AG09309 (cell line): ENCODE results near the gene GRM8.

Experiments
- DNase-seq: peaks from one replicate; pipeline ENCODE4 v3.0.0-alpha.2; 2010; ENCODE audit warnings: low read depth
- H3K4me3 ChIP-seq: 2 replicates; pipeline ENCODE4 v1.5.1; 2011; ENCODE audit warnings: mild to moderate bottlenecking, low read depth, low read length, moderate library complexity; ENCODE audit not compliant: control insufficient read depth
- TF ChIP-seq, protein P1 (sequence below): IDR thresholded peaks from 2 replicates; pipeline ENCODE4 v1.5.1; 2011; ENCODE audit warnings: mild to moderate bottlenecking, low read depth, low read length, inconsistent platforms; ENCODE audit not compliant: insufficient read depth, control insufficient read depth; ENCODE audit errors: missing control alignments

Gene GRM8

DNA sequence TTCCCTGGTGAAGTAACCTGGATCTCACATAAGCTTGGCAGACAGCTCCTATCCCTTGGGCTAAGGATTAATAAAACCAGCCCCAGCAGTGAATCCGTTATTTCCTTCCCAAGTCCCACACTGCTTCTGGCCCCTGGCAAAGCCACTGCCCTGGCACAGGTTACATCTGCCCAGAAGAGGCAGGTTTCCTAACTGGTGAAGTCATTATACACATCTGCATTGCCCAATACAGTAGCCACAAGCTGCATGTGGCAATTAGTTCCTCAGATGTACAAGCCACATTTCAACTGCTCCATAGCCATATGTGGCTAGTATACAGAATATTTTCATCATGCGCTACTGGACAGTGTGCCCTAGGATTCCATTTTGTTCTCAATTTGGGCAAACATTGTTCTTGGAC is 273.0 kb downstream of the GRM8 start:
- no peak overlapping the region for H3K4me3 ChIP-seq
- no peak for DNase-seq
- TF ChIP-seq, protein P1, sequence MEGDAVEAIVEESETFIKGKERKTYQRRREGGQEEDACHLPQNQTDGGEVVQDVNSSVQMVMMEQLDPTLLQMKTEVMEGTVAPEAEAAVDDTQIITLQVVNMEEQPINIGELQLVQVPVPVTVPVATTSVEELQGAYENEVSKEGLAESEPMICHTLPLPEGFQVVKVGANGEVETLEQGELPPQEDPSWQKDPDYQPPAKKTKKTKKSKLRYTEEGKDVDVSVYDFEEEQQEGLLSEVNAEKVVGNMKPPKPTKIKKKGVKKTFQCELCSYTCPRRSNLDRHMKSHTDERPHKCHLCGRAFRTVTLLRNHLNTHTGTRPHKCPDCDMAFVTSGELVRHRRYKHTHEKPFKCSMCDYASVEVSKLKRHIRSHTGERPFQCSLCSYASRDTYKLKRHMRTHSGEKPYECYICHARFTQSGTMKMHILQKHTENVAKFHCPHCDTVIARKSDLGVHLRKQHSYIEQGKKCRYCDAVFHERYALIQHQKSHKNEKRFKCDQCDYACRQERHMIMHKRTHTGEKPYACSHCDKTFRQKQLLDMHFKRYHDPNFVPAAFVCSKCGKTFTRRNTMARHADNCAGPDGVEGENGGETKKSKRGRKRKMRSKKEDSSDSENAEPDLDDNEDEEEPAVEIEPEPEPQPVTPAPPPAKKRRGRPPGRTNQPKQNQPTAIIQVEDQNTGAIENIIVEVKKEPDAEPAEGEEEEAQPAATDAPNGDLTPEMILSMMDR, result no peak

DNA sequence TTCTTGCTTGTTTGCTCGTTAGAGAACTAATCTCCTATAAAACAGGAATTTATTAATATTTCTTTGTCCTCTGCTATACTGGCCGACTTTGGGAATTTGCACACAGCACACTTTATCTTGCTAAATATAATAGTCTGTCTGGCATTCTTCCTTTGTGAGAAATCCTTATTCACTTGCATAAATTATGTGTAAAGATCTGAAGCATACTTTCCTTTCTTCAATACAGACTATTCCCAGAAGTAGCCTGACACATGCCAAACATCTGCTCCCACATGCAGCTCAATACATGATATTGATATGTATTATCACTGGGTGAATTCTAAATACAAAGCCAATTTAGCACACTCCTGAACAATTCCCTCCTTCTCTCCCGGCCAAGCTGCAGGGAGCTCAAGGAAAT is 273.9 kb downstream of the GRM8 start:
- DNase-seq, result no peak
- TF ChIP-seq, protein P1, result no peak

DNA sequence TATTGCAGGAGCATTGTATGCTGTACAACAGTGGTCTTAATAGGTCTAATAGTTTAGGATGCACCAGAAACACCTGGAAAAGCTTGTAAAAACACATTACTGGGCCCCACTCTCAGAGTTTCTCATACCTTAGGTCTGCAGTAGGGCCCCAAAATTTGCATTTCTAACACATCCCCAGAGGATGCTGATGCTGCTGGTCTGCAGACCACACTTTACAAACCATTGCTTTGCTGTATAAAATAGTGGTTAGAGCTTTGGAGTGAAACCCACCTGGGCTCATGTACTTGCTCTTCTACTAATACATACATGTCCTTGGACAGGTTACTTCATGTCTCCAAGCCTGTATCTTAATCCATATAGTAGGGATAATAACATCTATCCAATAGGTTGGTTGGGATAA is 279.7 kb downstream of the GRM8 start:
- H3K4me3 ChIP-seq, result no peak overlapping the region
- DNase-seq, result no peak
- TF ChIP-seq, protein P1, result no peak

More for the DNA sequence above, 273.9 kb downstream of the GRM8 start:
- H3K4me3 ChIP-seq, result no peak overlapping the region

DNA sequence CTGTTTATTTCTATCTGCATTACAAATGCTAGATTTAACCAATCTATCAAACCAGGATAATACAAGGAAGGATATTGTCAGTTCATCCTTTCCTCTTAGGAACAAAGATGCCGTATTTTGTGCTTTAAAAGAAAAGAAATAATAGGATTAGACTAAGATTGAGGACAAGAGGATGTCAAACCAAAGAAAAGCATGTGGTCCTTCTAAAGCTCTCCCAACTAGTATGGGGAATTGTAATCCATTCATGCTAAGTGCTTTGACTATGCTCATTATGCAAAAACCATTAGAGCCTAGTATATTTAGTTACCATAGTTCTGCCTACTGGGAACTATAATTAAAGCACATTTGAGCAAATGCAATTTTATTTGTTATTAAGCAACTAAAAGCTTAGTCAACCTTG is 280.2 kb downstream of the GRM8 start:
- DNase-seq, result no peak
- TF ChIP-seq, protein P1, result no peak
- no peak overlapping the region for H3K4me3 ChIP-seq

DNA sequence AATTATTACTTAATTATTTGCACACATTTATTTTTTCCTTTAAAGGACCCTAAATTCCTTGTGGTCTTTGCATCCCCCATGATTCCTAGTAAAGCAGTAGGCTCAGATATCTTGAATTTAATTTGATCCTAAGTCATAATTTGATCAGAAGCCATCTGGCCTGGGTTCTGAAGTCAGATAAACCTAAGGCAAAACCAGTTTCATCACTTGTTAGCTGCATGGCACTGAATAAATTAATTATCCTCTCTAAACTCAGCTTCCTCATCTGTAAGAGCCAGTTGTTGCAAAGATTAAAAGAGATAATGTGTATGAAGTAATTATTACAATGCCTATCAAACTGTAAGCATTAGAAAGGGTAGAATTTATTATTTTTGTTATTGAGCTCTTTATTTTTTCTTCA is 293.1 kb downstream of the GRM8 start:
- TF ChIP-seq, protein P1, result no peak
- no peak for DNase-seq
- no peak overlapping the region for H3K4me3 ChIP-seq

DNA sequence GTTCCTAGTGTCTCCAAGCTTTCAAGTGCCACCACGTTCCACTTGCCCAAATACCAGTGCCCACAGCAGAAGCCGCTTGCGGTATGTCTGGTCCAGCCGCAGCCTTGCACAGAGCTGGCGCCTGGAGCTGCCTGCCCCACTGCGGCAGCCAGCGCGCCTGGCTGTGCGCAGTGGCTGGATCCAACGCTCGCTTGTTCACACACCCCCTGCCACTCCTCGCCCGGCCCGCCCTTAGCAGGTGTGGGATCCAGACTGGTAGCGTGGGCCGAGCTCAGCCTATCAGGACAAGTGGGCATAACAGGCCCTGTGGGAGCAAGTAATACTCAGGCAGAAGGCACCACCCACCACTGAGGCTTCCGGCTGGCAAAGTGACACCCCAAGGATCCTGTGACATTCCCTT is 294.4 kb downstream of the GRM8 start:
- H3K4me3 ChIP-seq, result no peak overlapping the region
- TF ChIP-seq, protein P1, result no peak
- no peak for DNase-seq

DNA sequence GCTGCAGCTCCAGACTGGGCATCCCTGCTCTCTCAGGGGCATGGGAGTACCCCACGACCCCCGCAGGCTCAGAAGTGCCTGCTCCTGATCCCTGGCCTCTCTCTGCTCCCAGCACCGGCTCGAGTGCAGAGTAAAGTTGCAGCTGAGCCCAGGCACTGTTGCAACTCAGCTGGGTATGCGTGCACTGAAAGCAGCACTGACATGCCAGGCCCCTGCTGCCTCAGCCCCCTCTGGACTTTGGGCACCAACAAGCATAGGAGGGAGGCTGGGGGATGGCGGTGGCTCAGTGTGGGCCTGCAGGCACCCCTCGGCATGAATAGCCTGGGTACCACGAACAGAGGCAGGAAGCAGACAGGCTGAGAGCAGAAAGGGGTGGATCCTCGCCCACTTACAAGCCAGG is 295.3 kb downstream of the GRM8 start:
- H3K4me3 ChIP-seq, result no peak overlapping the region
- TF ChIP-seq, protein P1, result no peak
- DNase-seq, result no peak
